IMR-90 (cell line): ENCODE results near the gene P3R3URF. TPM values are rescaled to one million over a fixed set of nuclear protein-coding genes. Genes with fewer than 3 reads are reported as not detected.
A peak's percentile ranks its signal among the peaks of the same experiment; 100 is the strongest.

ENCODE experiments used
- ATAC-seq: fragments of 200-7000 bp; cut with Tn5 transposase; 2 replicates; pipeline ENCODE4 v1.9.1; 2020; ENCODE audit warnings: low read depth, mild to moderate bottlenecking, moderate library complexity
- BruUV-seq: library from RNA; stranded (reverse); fragments of 400-500 nt; replicated peaks from 2 replicates; lab custom pipeline; 2021; lab: Mats Ljungman, UMichigan
- CTCF ChIA-PET: fragments of 300-600 bp; formaldehyde crosslinking; extraction: SDS; loops from one replicate; lab custom pipeline; 2021; ENCODE audit warnings: antibody characterized with exemption; lab: Yijun Ruan, JAX
- POLR2A ChIA-PET: fragments of 300-600 bp; sonication (Branson Sonifier 250); formaldehyde crosslinking; loops from one replicate; lab custom pipeline; 2022; ENCODE audit warnings: antibody characterized with exemption; ENCODE audit not compliant: unreplicated experiment; lab: Charles Lee
- DNase-seq: peaks from one replicate; pipeline ENCODE4 v3.0.0; 2013
- H2AFZ ChIP-seq: replicated peaks from 2 replicates; pipeline ENCODE3; 2013; ENCODE audit warnings: low read length, mild to moderate bottlenecking; ENCODE audit not compliant: poor library complexity
- H2AK5ac ChIP-seq: 2 replicates; pipeline ENCODE4 v1.6.1; 2013; ENCODE audit warnings: low read depth, low read length, inconsistent platforms
- H2AK9ac ChIP-seq: replicated peaks from 2 replicates; pipeline ENCODE3; 2013; ENCODE audit warnings: mild to moderate bottlenecking, low read depth, low read length, moderate library complexity; ENCODE audit not compliant: poor library complexity
- H2BK120ac ChIP-seq: 2 replicates; pipeline ENCODE4 v1.6.1; 2013; ENCODE audit warnings: low read depth, low read length, inconsistent platforms
- H2BK15ac ChIP-seq: 3 replicates; pipeline ENCODE4 v1.6.1; 2013; ENCODE audit warnings: low read depth, low read length, inconsistent platforms
- H2BK20ac ChIP-seq: 2 replicates; pipeline ENCODE4 v1.6.1; 2013; ENCODE audit warnings: low read depth, mild to moderate bottlenecking, inconsistent platforms, low read length, moderate library complexity
- H2BK5ac ChIP-seq: 2 replicates; pipeline ENCODE4 v1.6.1; 2013; ENCODE audit warnings: mild to moderate bottlenecking, low read depth, low read length, inconsistent platforms; ENCODE audit not compliant: poor library complexity, severe bottlenecking
- H3K14ac ChIP-seq: replicated peaks from 2 replicates; pipeline ENCODE4 v1.6.1; 2013; ENCODE audit warnings: low read depth, low read length, inconsistent platforms
- H3K18ac ChIP-seq: 2 replicates; pipeline ENCODE4 v1.6.1; 2013; ENCODE audit warnings: low read depth, low read length, control low read depth
- H3K23ac ChIP-seq: 2 replicates; pipeline ENCODE4 v1.6.1; 2013; ENCODE audit warnings: low read depth, low read length, inconsistent platforms
- H3K27ac ChIP-seq: 2 replicates; pipeline ENCODE4 v1.5.1; 2013; ENCODE audit warnings: mild to moderate bottlenecking, control low read depth, low read length; ENCODE audit not compliant: insufficient read depth
- H3K27me3 ChIP-seq: 2 replicates; pipeline ENCODE4 v1.6.1; 2013; ENCODE audit warnings: low read length; ENCODE audit not compliant: control insufficient read depth, insufficient read depth
- H3K36me3 ChIP-seq: 2 replicates; pipeline ENCODE4 v1.6.1; 2013; ENCODE audit warnings: low read length, mixed read lengths; ENCODE audit not compliant: control insufficient read depth, insufficient read depth
- H3K4ac ChIP-seq: 2 replicates; pipeline ENCODE4 v1.6.1; 2013; ENCODE audit warnings: low read depth, low read length, inconsistent platforms
- H3K4me1 ChIP-seq: 2 replicates; pipeline ENCODE4 v1.6.1; 2013; ENCODE audit warnings: low read length, mixed read lengths; ENCODE audit not compliant: control insufficient read depth, insufficient read depth
- H3K4me2 ChIP-seq: 2 replicates; pipeline ENCODE4 v1.6.1; 2013; ENCODE audit warnings: low read depth, mild to moderate bottlenecking, control low read depth, low read length, moderate library complexity
- H3K4me3 ChIP-seq: 2 replicates; pipeline ENCODE4 v1.5.1; 2013; ENCODE audit warnings: low read depth, mild to moderate bottlenecking, control low read depth, low read length, moderate library complexity; ENCODE audit not compliant: insufficient read depth
- H3K56ac ChIP-seq: 2 replicates; pipeline ENCODE4 v1.6.1; 2013; ENCODE audit warnings: low read length, inconsistent platforms; ENCODE audit not compliant: insufficient read depth; ENCODE audit errors: extremely low read depth
- H3K79me1 ChIP-seq, 2 experiments: 2 replicates each; pipeline ENCODE4 v1.6.1; 2013; ENCODE audit warnings: low read length in 2 of 2, inconsistent platforms in 1 of 2, low read depth in 1 of 2
- H3K9ac ChIP-seq: 2 replicates; pipeline ENCODE4 v1.6.1; 2013; ENCODE audit warnings: low read depth, low read length, control low read depth
- H3K9me1 ChIP-seq: 2 replicates; pipeline ENCODE4 v1.6.1; 2013; ENCODE audit warnings: low read length, inconsistent platforms; ENCODE audit not compliant: insufficient read depth
- H3K9me3 ChIP-seq: 2 replicates; pipeline ENCODE4 v1.6.1; 2013; ENCODE audit warnings: low read length; ENCODE audit not compliant: control insufficient read depth, insufficient read depth
- H4K20me1 ChIP-seq: 2 replicates; pipeline ENCODE4 v1.6.1; 2013; ENCODE audit warnings: low read length, inconsistent platforms; ENCODE audit not compliant: insufficient read depth
- H4K5ac ChIP-seq: 2 replicates; pipeline ENCODE4 v1.6.1; 2013; ENCODE audit warnings: mild to moderate bottlenecking, low read depth, low read length, control low read depth
- H4K8ac ChIP-seq, 2 experiments: 2 replicates each; pipeline ENCODE4 v1.6.1; 2013; ENCODE audit warnings: low read depth in 2 of 2, low read length in 2 of 2, control low read depth in 1 of 2, inconsistent platforms in 1 of 2
- H4K91ac ChIP-seq: 2 replicates; pipeline ENCODE4 v1.6.1; 2013; ENCODE audit warnings: low read depth, low read length, inconsistent platforms; ENCODE audit not compliant: insufficient read depth
- BHLHE40 ChIP-seq: fragments of 150-350 bp; IDR thresholded peaks from 2 replicates; pipeline ENCODE4 v1.6.1; 2016; ENCODE audit warnings: mild to moderate bottlenecking, low read depth, low read length
- MAFK ChIP-seq: IDR thresholded peaks from 2 replicates; pipeline ENCODE4 v1.6.1; 2012; ENCODE audit warnings: low read depth, low read length, improper control_type of control experiment
- MAZ ChIP-seq: IDR thresholded peaks from 2 replicates; pipeline ENCODE4 v1.6.1; 2012; ENCODE audit warnings: low read depth, mild to moderate bottlenecking, low read length, improper control_type of control experiment, moderate library complexity, borderline replicate concordance
- RAD21 ChIP-seq: IDR thresholded peaks from 2 replicates; pipeline ENCODE4 v1.6.1; 2012; ENCODE audit warnings: low read length, improper control_type of control experiment
- RCOR1 ChIP-seq: IDR thresholded peaks from 2 replicates; pipeline ENCODE4 v1.6.1; 2012; ENCODE audit warnings: mild to moderate bottlenecking, low read length, improper control_type of control experiment; ENCODE audit not compliant: insufficient replicate concordance
- SMC3 ChIP-seq: fragments of 150-350 bp; IDR thresholded peaks from 2 replicates; pipeline ENCODE4 v1.6.1; 2016; ENCODE audit warnings: low read depth, mild to moderate bottlenecking, antibody characterized with exemption, low read length, moderate library complexity
- WGBS, 2 experiments: methylation state at CpG; one replicate each; pipeline versions ENCODE4 v1.1.5 to v1.1.7; 2013; ENCODE audit warnings: missing lambda C conversion rate in 2 of 2; ENCODE audit not compliant: insufficient read length in 1 of 2; ENCODE audit errors: extremely low coverage in 2 of 2; 5-methylcytosine and 5-hydroxymethylcytosine counted together
- dilution Hi-C: fragments of 300-500 bp; cut with HindIII; formaldehyde crosslinking; loops from one replicate; pipeline ENCODE4 v1.14.3; 2018; ENCODE audit warnings: low sequenced_read_pairs; ENCODE audit not compliant: unreplicated experiment
- in situ Hi-C: fragments of 300-500 bp; cut with MboI; formaldehyde crosslinking; loops from 3 replicates; pipeline ENCODE4 v1.14.3; 2019; ENCODE audit warnings: low sequenced_read_pairs, inconsistent platforms, mixed read lengths
- intact Hi-C: fragments of 100-400 bp; cut with micrococcal nuclease; formaldehyde crosslinking; loops from 2 replicates; pipeline ENCODE4 v1.10.0; 2022
- microRNA-seq, 2 experiments: library from miRNA; stranded (forward) in 1 of 2; unstranded in 1 of 2; fragments of 10-50 nt in 1 of 2; fragments of <30 nt in 1 of 2; gene quantifications in 1 of 2; microRNA quantifications in 1 of 2; one replicate each; pipeline versions ENCODE3 to v1.1.0; 2013 to 2020; ENCODE audit not compliant: insufficient read depth in 1 of 2, insufficient read length in 1 of 2, unreplicated experiment in 1 of 2
- polyA plus RNA-seq, 3 experiments: library from polyadenylated mRNA; depleted of rRNA; stranded (reverse); fragments of >200 nt; gene quantifications; 2 replicates each; pipeline ENCODE4 v1.2.3, GENCODE V29; 2012; ENCODE audit warnings: low replicate concordance in 1 of 3
- small RNA-seq, 5 experiments: library from RNA; depleted of rRNA; stranded (forward); fragments of <200 nt; gene quantifications; one replicate each; pipeline ENCODE3, GENCODE V24; 2012
- total RNA-seq: library from RNA; depleted of rRNA; stranded (reverse); fragments of >200 nt; gene quantifications from 2 replicates; pipeline ENCODE4 v1.2.3, GENCODE V29; 2012; rRNA removed

Gene P3R3URF
- total and polyA plus RNA-seq, 2 of the 4 experiments (the other 2 are of a cell fraction), result not detected

GRCh38 chr1:46128344-46128743 lies 47.9 kb downstream of the P3R3URF start:
- POLR2A ChIA-PET, result no interaction called here
- Histone ChIP-seq H3K9me3 (no peaks in the 10 kb centered on the region), H3K27me3 (no peaks in the 10 kb centered on the region), H3K4me2 (no peak overlapping the region), H3K4ac (no peak overlapping the region), H3K4me3 (no peak overlapping the region), H2BK5ac (no peak overlapping the region), H2BK20ac (no peak overlapping the region), H3K14ac (no peak overlapping the region; the same call in 1 of the 2 replicates), H3K36me3 (no peaks in the 10 kb centered on the region), H3K23ac (no peak overlapping the region), H3K4me1 (no peaks in the 10 kb centered on the region; the same call in 1 of the 2 replicates), H3K79me1 (peaks cover 6 to 12% of the 10 kb centered on the region in 2 experiments; a peak in 3 of 4 replicates), H2BK15ac (no peak overlapping the region), H4K91ac (no peak overlapping the region), H3K9me1 (no peaks in the 10 kb centered on the region), H2AK5ac (no peak overlapping the region), H4K5ac (no peak overlapping the region), H3K18ac (no peak overlapping the region), H2AK9ac (no peak overlapping the region), H3K9ac (no peak overlapping the region), H4K8ac (no peak overlapping the region), H3K27ac (no peak overlapping the region), H3K56ac (no peak overlapping the region), H2AFZ (no peak overlapping the region), H4K20me1 (peaks cover 3% of the 10 kb centered on the region; the same call in 1 of the 2 replicates), H2BK120ac (no peak overlapping the region)
- no CpG with 5 or more reads among the region's 3 CpGs for WGBS, 2 experiments
- dilution Hi-C loops (no loop called here), in situ Hi-C loops (no loop called here), intact Hi-C loops (no loop called here)
- no TSS peak for BruUV-seq
- CTCF ChIA-PET, result no interaction called here
- TF ChIP-seq SMC3, result no peak
- TF ChIP-seq RCOR1, result no peak
- no peak for TF ChIP-seq RAD21
- TF ChIP-seq BHLHE40, result no peak
- no peak for TF ChIP-seq MAFK
- no peak for TF ChIP-seq MAZ
- peak; percentile 38 for DNase-seq
- no peak for ATAC-seq

Small RNAs within 50 kb of the gene (microRNA-seq; reads per million reads assigned to microRNA genes)
- not detected for gene AL672043.1 (ENCODE audit: insufficient read depth, insufficient read length)

Small RNAs within 50 kb of the gene (small RNA-seq; reads per million reads assigned to genes)
- gene AL672043.1, result 0 reads per million in 5 experiments

Other genes starting within 250 kb of the P3R3URF start
- gene PIK3R3, start 43.9 kb downstream of the P3R3URF start, total RNA-seq, result 9.9 and 14.7 TPM in 2 replicates
- gene PIK3R3, start 43.9 kb downstream of the P3R3URF start, polyA plus RNA-seq (2012; rRNA removed), result 4.3 and 5.3 TPM in 2 replicates
- gene TSPAN1, start 1.4 kb downstream of the P3R3URF start, total RNA-seq, result 0.18 TPM in 1 of 2 replicates, not detected in the other
- gene TSPAN1, start 1.4 kb downstream of the P3R3URF start, polyA plus RNA-seq (2012; rRNA removed), result 0.82 and 0.89 TPM in 2 replicates
- 45.3 and 54.8 TPM in 2 replicates for gene POMGNT1, start 21.9 kb upstream of the P3R3URF start, total RNA-seq
- gene POMGNT1, start 21.9 kb upstream of the P3R3URF start, polyA plus RNA-seq (2012; rRNA removed), result 65.3 and 65.8 TPM in 2 replicates
- gene LURAP1, start 26.8 kb upstream of the P3R3URF start, total RNA-seq, result 2.5 TPM in 2 replicates
- 2.5 and 2.9 TPM in 2 replicates for gene LURAP1, start 26.8 kb upstream of the P3R3URF start, polyA plus RNA-seq (2012; rRNA removed)
- 4.7 and 4.8 TPM in 2 replicates for gene RAD54L, start 71.3 kb upstream of the P3R3URF start, total RNA-seq
- 10.6 and 10.7 TPM in 2 replicates for gene RAD54L, start 71.3 kb upstream of the P3R3URF start, polyA plus RNA-seq (2012; rRNA removed)
- 62.5 and 67.6 TPM in 2 replicates for gene LRRC41, start 127.1 kb upstream of the P3R3URF start, total RNA-seq
- 81.1 and 83.2 TPM in 2 replicates for gene LRRC41, start 127.1 kb upstream of the P3R3URF start, polyA plus RNA-seq (2012; rRNA removed)
- gene UQCRH, start 127.2 kb upstream of the P3R3URF start, total RNA-seq, result 347 and 738 TPM in 2 replicates
- gene UQCRH, start 127.2 kb upstream of the P3R3URF start, polyA plus RNA-seq (2012; rRNA removed), result 535 and 736 TPM in 2 replicates
- gene NSUN4, start 164.3 kb upstream of the P3R3URF start, total RNA-seq, result 10.9 and 11.9 TPM in 2 replicates
- 11.6 and 13.0 TPM in 2 replicates for gene NSUN4, start 164.3 kb upstream of the P3R3URF start, polyA plus RNA-seq (2012; rRNA removed)
- gene FAAH, start 217.8 kb upstream of the P3R3URF start, total RNA-seq, result under 0.01 TPM in 1 of 2 replicates, not detected in the other
- 0.19 and 0.29 TPM in 2 replicates for gene FAAH, start 217.8 kb upstream of the P3R3URF start, polyA plus RNA-seq (2012; rRNA removed)